Measurements from ENCODE around the gene DENND5B. TPM values are rescaled to one million over a fixed set of nuclear protein-coding genes. Genes with fewer than 3 reads are reported as not detected.
A peak's percentile ranks its signal among the peaks of the same experiment; 100 is the strongest.

Gene DENND5B
- total and polyA plus RNA-seq, 3 experiments from 2014 or later, result 0.04 TPM; not detected in 2

DNA sequence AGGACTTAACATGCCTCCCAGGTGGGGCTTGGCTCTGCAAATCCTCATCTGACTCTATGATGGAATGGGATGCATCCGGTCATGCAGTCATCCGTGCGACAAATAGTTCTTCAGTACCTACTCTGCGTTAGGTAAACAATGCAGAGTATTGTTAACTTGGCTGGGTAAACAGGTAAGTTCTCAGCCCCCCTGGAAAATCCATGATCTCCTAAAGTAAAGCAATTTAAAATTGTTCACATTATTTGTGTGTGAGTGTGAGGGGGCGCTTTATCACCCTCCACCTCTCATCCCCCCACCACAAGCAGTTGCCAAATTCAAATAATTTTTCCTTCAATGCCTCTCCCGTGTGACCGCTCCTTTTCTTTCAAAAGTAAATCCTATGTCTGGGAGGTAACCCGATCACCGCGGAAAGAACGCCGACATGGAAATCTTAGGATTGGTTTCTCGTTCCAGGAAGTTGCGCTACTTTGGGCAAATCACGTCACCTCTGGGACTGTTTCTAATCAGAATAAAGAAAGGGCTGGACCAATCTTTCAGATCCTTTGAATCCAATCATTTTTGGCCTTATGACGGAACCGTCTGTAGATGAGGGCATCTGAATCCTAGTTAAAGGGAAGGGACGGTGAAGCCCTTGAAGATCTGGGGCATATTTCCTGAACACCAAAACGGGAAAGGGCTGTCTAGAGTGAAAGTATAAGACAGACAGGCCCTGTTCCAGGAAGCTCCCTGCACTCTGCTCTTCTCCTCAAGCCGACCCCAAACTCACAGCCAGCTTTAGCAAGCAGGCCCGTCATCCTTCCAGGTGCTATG, 221.0 kb downstream of the DENND5B start:
- no peaks in the 10 kb centered on the region for H3K9me3 ChIP-seq (ENCODE audit: low read length)
- CTCF ChIA-PET, result no interaction called here
- no peak overlapping the region for H3K4me3 ChIP-seq (ENCODE audit: low read length)
- no peak for DNase-seq
- no peaks in the 10 kb centered on the region for H3K27me3 ChIP-seq (ENCODE audit: insufficient read depth, low read length, poor library complexity, severe bottlenecking)
- H3K27ac Mint-ChIP-seq, result no peak overlapping the region
- no peaks in the 10 kb centered on the region for H3K4me1 Mint-ChIP-seq
- H3K9me3 Mint-ChIP-seq, result no peaks in the 10 kb centered on the region
- H3K4me1 ChIP-seq (ENCODE audit: insufficient read depth, low read length), result no peaks in the 10 kb centered on the region
- peaks cover 0 to 4% of the 10 kb centered on the region in 2 donors for H3K27me3 Mint-ChIP-seq
- H3K36me3 ChIP-seq (ENCODE audit: insufficient read depth, low read length), result no peaks in the 10 kb centered on the region
- H3K27ac ChIP-seq (ENCODE audit: low read depth, low read length), result no peak overlapping the region
- no peak overlapping the region for H3K4me3 Mint-ChIP-seq
- POLR2A ChIA-PET, result no interaction called here
- H3K36me3 Mint-ChIP-seq, result no peaks in the 10 kb centered on the region

DNA sequence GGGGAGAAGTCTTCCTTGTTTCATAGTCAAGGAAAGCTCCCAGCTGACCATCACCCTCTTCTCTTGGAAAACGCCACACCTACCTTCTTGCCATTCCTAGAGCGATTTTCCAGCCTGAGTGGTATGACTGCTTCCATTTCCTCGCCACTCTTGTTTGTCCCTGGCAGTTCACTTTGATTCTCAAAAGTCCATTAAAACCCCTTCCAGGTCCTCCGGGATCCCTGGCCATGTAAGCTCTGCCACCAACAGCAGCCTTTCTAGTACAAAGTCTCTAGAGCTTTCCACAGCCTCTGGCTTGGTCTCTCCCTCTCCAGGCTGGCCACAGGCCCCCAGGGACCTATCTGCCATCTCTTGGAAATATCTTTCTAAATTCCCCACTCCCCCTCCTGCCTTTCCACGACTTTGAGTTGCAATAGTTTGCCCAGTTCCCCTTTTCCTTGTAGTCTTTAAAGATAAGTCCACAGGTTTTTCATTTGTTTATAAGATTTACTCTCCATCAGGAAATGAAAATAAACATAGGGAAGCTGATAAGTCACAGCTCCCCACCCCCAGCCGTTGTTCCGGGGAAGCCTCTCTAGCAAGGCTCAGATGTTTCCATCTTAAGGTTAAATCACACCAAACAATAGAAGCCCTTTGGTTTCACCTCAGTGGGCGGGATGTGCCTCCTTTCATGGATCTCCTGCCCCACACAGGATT, 222.1 kb downstream of the DENND5B start:
- no peaks in the 10 kb centered on the region for H3K9me3 ChIP-seq (ENCODE audit: low read length)
- no peaks in the 10 kb centered on the region for H3K36me3 ChIP-seq (ENCODE audit: insufficient read depth, low read length)
- H3K4me1 ChIP-seq (ENCODE audit: insufficient read depth, low read length), result no peaks in the 10 kb centered on the region
- no peak overlapping the region for H3K27ac ChIP-seq (ENCODE audit: low read depth, low read length)
- POLR2A ChIA-PET, result no interaction called here
- CTCF ChIA-PET, result no interaction called here
- H3K27me3 ChIP-seq (ENCODE audit: insufficient read depth, low read length, poor library complexity, severe bottlenecking), result no peaks in the 10 kb centered on the region
- Mint-ChIP-seq H3K4me1 (no peaks in the 10 kb centered on the region), H3K27me3 (peaks cover under 1 to 4% of the 10 kb centered on the region in 2 donors), H3K27ac (peak overlapping the region in 1 of 8 donors; percentile 20), H3K36me3 (no peaks in the 10 kb centered on the region), H3K4me3 (no peak overlapping the region), H3K9me3 (no peaks in the 10 kb centered on the region)
- DNase-seq, result no peak
- H3K4me3 ChIP-seq (ENCODE audit: low read length), result no peak overlapping the region

DNA sequence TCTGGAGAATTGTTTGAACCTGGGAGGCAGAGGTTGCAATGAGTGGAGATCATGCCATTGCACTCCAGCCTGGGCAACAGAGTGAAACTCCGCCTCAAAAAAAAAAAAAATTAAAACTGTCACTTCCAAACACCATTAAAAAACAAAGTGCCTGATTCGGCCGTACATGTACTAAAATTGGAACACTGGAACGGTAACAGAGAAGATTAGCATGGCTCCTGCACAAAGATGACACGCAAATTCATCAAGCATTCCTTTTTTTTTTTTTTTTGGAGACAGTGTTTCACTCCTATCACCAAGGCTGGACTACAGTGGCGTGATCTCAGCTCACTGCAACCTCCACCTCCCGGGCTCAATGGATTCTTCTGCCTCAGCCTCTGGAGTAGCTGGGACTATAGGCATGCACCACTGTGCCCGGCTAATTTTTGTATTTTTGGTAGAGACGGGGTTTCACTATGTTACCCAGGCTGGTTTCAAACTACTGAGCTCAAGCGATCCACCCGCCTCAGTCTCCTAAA, 224.8 kb downstream of the DENND5B start:
- CTCF ChIA-PET, result no interaction called here
- H3K9me3 ChIP-seq (ENCODE audit: low read length), result no peaks in the 10 kb centered on the region
- H3K4me3 Mint-ChIP-seq, result no peak overlapping the region

DNA sequence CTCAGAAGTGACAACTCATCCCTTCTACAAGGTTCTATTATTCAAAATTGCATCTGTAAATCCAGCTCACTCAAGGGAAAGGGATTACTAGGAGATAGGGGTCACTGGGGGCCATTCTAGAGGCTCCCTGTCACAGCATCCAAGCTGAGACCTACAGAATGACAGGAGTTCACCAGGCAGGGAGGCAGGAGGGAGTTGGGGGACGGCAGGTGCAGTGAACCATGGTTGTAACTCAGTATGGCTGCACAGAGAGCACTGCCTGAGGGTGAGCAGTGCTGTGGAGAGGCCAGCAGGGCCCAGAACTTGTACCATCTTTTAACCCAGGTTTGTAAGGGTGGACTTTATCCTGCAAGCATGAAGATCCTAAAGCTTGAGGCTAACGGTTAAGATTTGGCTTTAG, 227.1 kb downstream of the DENND5B start:
- H3K27ac ChIP-seq (ENCODE audit: low read depth, low read length), result no peak overlapping the region
- no peaks in the 10 kb centered on the region for H3K9me3 ChIP-seq (ENCODE audit: low read length)
- H3K27me3 ChIP-seq (ENCODE audit: insufficient read depth, low read length, poor library complexity, severe bottlenecking), result no peaks in the 10 kb centered on the region
- Mint-ChIP-seq H3K4me3 (no peak overlapping the region), H3K27ac (peak overlapping the region in 1 of 8 donors; percentile 11), H3K27me3 (peaks cover 0 to 1% of the 10 kb centered on the region in 2 donors), H3K36me3 (no peaks in the 10 kb centered on the region), H3K4me1 (peaks cover 14 to 20% (median 20%) of the 10 kb centered on the region in 3 donors), H3K9me3 (no peaks in the 10 kb centered on the region)
- no peaks in the 10 kb centered on the region for H3K36me3 ChIP-seq (ENCODE audit: insufficient read depth, low read length)
- CTCF ChIA-PET, result interaction anchor here (0.6 to 1.6 kb wide), 2 partner anchors 92 to 1028 kb away, joined by 3 to 5 read pairs; no protein-coding TSS in a partner anchor
- peaks cover 13% of the 10 kb centered on the region for H3K4me1 ChIP-seq (ENCODE audit: insufficient read depth, low read length)
- POLR2A ChIA-PET, result no interaction called here
- no peak overlapping the region for H3K4me3 ChIP-seq (ENCODE audit: low read length)
- DNase-seq, result no peak

More for the DNA sequence above, 224.8 kb downstream of the DENND5B start:
- DNase-seq, result no peak
- Histone ChIP-seq H3K36me3 (ENCODE audit: insufficient read depth, low read length) (no peaks in the 10 kb centered on the region), H3K27me3 (ENCODE audit: insufficient read depth, low read length, poor library complexity, severe bottlenecking) (no peaks in the 10 kb centered on the region), H3K4me1 (ENCODE audit: insufficient read depth, low read length) (peaks cover 13% of the 10 kb centered on the region), H3K27ac (ENCODE audit: low read depth, low read length) (no peak overlapping the region), H3K4me3 (ENCODE audit: low read length) (no peak overlapping the region)
- Mint-ChIP-seq H3K4me1 (peaks cover 14 to 20% (median 20%) of the 10 kb centered on the region in 3 donors), H3K9me3 (no peaks in the 10 kb centered on the region), H3K27ac (no peak overlapping the region), H3K27me3 (peaks cover 1 to 2% of the 10 kb centered on the region in 2 donors), H3K36me3 (no peaks in the 10 kb centered on the region)
- POLR2A ChIA-PET, result no interaction called here

DNA sequence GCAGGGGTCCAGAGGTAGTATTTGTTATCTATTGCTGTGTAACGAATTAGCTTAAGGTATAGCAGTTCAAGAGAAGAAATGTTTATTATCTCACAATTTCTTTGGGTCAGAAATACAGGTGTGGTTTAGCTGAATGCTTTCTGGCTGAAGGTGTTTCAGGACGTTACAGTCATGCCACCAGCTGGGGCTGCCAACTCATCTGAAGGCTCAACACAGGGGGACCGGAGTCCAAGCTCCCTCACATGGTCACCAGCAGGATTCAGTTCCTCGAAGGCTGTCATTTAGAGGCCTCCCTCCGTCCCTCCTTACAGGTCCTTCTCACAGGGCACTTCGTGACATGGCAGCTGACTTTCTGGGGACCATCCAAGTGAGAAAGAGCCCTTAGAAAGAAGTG, 227.5 kb downstream of the DENND5B start:
- Histone ChIP-seq H3K9me3 (ENCODE audit: low read length) (no peaks in the 10 kb centered on the region), H3K36me3 (ENCODE audit: insufficient read depth, low read length) (no peaks in the 10 kb centered on the region), H3K4me3 (ENCODE audit: low read length) (no peak overlapping the region), H3K27ac (ENCODE audit: low read depth, low read length) (no peak overlapping the region), H3K27me3 (ENCODE audit: insufficient read depth, low read length, poor library complexity, severe bottlenecking) (no peaks in the 10 kb centered on the region), H3K4me1 (ENCODE audit: insufficient read depth, low read length) (peaks cover 13% of the 10 kb centered on the region)
- peak overlapping the region in 2 of 7 donors; percentile 45 to 53 for H3K4me3 Mint-ChIP-seq
- peaks cover 0 to 1% of the 10 kb centered on the region in 2 donors for H3K27me3 Mint-ChIP-seq
- H3K9me3 Mint-ChIP-seq, result no peaks in the 10 kb centered on the region
- POLR2A ChIA-PET, result interaction anchor here (0.6 kb wide), 2 partner anchors 28 to 89 kb away, joined by 3 to 4 read pairs; no protein-coding TSS in a partner anchor
- no peaks in the 10 kb centered on the region for H3K36me3 Mint-ChIP-seq
- peak overlapping the region in 5 of 8 donors; percentile 17 to 96 (median 67) for H3K27ac Mint-ChIP-seq
- CTCF ChIA-PET, result interaction anchor here (1.6 kb wide), 1 partner anchor 92 kb away, joined by 5 read pairs; no protein-coding TSS in a partner anchor
- no peak for DNase-seq
- H3K4me1 Mint-ChIP-seq, result peaks cover 14 to 20% (median 20%) of the 10 kb centered on the region in 3 donors

DNA sequence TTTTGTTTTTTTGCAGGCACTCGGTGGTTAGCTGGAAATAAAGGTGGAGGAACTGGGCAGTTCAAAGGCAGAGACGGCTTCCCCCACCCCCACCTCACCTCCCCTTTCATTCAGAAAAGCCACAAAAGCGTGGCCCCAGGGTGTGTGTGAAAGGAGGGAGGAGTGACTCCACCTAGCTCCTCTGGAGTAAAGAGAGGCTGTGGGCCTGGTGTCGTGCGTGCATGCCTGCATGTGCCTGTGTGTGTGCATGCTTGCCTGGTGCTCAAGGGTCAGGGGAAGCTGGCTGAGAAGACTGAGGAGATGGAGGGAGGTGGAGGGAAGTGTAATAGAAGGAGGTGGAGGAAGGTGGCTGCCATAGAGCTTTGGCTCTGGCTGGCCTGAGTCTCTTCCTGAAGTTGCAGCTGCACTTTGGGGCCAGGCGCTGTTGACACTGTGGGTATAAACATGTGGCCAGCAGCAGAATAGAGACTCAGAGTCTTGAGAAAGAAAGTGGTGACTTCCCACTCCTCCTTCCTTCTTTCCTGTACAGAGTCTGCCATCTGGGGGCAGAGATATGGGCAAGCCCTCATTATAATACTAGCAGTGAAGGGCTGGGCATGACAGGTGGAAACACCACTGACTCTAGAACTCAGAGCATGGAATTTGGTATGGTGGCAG, 228.0 kb downstream of the DENND5B start:
- H3K36me3 ChIP-seq (ENCODE audit: insufficient read depth, low read length), result no peaks in the 10 kb centered on the region
- no peaks in the 10 kb centered on the region for H3K36me3 Mint-ChIP-seq
- no peaks in the 10 kb centered on the region for H3K9me3 Mint-ChIP-seq
- H3K9me3 ChIP-seq (ENCODE audit: low read length), result no peaks in the 10 kb centered on the region
- peak overlapping the region in 6 of 8 donors; percentile 17 to 96 (median 62) for H3K27ac Mint-ChIP-seq
- peaks cover 13% of the 10 kb centered on the region for H3K4me1 ChIP-seq (ENCODE audit: insufficient read depth, low read length)
- H3K27me3 ChIP-seq (ENCODE audit: insufficient read depth, low read length, poor library complexity, severe bottlenecking), result no peaks in the 10 kb centered on the region
- CTCF ChIA-PET, result interaction anchor here (1.6 kb wide), 1 partner anchor 91 kb away, joined by 5 read pairs; no protein-coding TSS in a partner anchor
- H3K27me3 Mint-ChIP-seq, result peaks cover 0 to 1% of the 10 kb centered on the region in 2 donors
- H3K4me3 Mint-ChIP-seq, result peak overlapping the region in 6 of 7 donors; percentile 49 to 76 (median 62)
- no peak overlapping the region for H3K4me3 ChIP-seq (ENCODE audit: low read length)
- POLR2A ChIA-PET, result interaction anchor here (0.6 kb wide), 2 partner anchors 29 to 89 kb away, joined by 3 to 4 read pairs; no protein-coding TSS in a partner anchor
- H3K27ac ChIP-seq (ENCODE audit: low read depth, low read length), result peak overlapping the region; percentile 51
- DNase-seq, result peak in 1 of 5 donors; percentile 10
- peaks cover 14 to 20% (median 20%) of the 10 kb centered on the region in 3 donors for H3K4me1 Mint-ChIP-seq

DNA sequence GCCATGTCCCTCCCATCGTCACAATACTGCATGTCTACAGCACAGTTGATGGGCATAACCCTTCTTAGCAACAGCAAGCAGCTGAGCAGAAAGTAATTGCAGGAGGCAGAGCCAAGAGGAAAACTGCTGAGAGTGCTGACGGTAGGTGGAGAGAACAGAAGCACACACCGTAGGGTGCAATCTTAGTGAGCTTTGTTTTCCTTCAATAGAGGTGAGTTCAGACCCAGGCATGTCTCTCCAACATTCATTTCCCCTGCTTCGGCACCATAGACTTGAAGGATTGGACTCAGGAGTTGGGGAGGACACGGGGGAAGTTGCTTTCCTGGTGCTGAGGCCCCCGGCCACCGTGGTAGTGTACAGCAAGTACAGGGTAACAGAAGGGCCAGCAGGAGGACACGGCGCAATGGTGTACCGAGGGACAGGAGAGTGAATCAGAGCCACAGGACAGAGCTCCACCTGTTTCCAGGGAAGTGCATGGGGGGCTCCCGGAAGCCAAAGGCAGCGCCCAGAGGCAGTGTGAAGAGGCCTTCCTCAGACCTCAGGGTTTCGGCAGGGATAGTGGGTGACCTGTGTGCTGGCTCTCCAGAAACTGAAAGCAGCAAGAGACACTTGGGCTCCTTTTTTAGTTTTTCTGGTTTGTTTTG, 228.7 kb downstream of the DENND5B start:
- Mint-ChIP-seq H3K27me3 (peaks cover 0 to 1% of the 10 kb centered on the region in 2 donors), H3K4me3 (peak overlapping the region in 6 of 7 donors; percentile 49 to 76 (median 62)), H3K27ac (peak overlapping the region in 7 of 8 donors; percentile 28 to 77 (median 55)), H3K9me3 (no peaks in the 10 kb centered on the region), H3K4me1 (peaks cover 14 to 20% (median 20%) of the 10 kb centered on the region in 3 donors), H3K36me3 (no peaks in the 10 kb centered on the region)
- DNase-seq, result peak in 1 of 5 donors; percentile 1
- CTCF ChIA-PET, result interaction anchor here (1.6 kb wide), 1 partner anchor 90 kb away, joined by 5 read pairs; no protein-coding TSS in a partner anchor
- no peaks in the 10 kb centered on the region for H3K36me3 ChIP-seq (ENCODE audit: insufficient read depth, low read length)
- peaks cover 13% of the 10 kb centered on the region for H3K4me1 ChIP-seq (ENCODE audit: insufficient read depth, low read length)
- POLR2A ChIA-PET, result no interaction called here
- no peaks in the 10 kb centered on the region for H3K9me3 ChIP-seq (ENCODE audit: low read length)
- H3K27ac ChIP-seq (ENCODE audit: low read depth, low read length), result peak overlapping the region; percentile 51
- H3K4me3 ChIP-seq (ENCODE audit: low read length), result no peak overlapping the region
- no peaks in the 10 kb centered on the region for H3K27me3 ChIP-seq (ENCODE audit: insufficient read depth, low read length, poor library complexity, severe bottlenecking)
